PFSK-1 (cell line): ENCODE results near the gene DCAF10.

Experiments
- FOXP2 ChIP-seq: optimal IDR thresholded peaks from 2 replicates; pipeline ENCODE3; 2011; ENCODE audit warnings: borderline replicate concordance, control low read depth, inconsistent platforms; ENCODE audit not compliant: insufficient read depth; ENCODE audit errors: extremely low read length, extremely low read depth
- POLR2AphosphoS5 ChIP-seq: IDR thresholded peaks from 2 replicates; pipeline ENCODE4 v1.6.1; 2012; ENCODE audit warnings: low read depth, mild to moderate bottlenecking, control low read depth, low read length, moderate library complexity
- SIN3A ChIP-seq: IDR thresholded peaks from 2 replicates; pipeline ENCODE4 v1.6.1; 2012; ENCODE audit warnings: mild to moderate bottlenecking, low read length, moderate library complexity, borderline replicate concordance; ENCODE audit not compliant: insufficient read depth
- TAF1 ChIP-seq: IDR thresholded peaks from 2 replicates; pipeline ENCODE4 v1.6.1; 2012; ENCODE audit warnings: low read length, control low read depth, borderline replicate concordance; ENCODE audit not compliant: insufficient read depth
- TF ChIP-seq, protein P1 (sequence below), 2 experiments: IDR thresholded peaks; 2 replicates each; pipeline versions ENCODE4 v1.6.1 to v1.8.0; 2011 to 2012; ENCODE audit warnings: low read depth in 2 of 2, low read length in 2 of 2, control low read depth in 1 of 2, inconsistent platforms in 1 of 2, mild to moderate bottlenecking in 1 of 2, moderate library complexity in 1 of 2; ENCODE audit not compliant: insufficient read depth in 1 of 2

DCAF10 gene

DNA sequence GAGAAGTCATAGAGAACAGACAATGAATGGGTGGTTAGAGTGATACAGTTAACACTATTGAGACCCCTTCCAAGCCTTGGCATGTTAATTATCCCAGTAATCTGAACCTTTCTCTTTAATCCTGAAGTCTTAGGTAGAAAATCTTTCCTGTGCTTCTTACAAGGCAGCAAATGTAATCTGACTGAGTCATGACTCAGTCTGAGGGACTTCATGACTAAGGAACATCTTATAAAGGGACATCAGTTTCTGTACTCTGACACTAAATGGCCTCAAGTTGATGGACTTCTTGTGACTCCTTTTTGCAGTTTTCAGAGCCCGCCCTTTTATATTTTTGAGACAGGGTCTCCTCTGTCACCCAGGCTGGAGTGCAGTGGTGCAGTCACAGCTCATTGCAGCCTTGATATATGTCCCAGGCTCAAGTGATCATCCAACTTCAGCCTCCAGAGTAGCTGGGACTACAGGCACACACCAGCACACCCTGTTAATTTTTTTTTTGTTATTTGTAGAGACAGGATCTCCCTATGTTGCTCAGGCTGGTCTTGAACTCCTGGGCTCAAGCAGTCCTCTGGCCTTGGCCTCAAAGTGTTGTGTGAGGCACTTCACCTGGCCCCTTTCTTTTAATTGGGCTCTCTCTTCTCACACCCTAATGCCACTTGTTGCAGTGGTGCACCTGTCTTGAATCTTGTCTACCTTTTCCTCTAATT is 25.2 kb upstream of the DCAF10 start:
- TF ChIP-seq TAF1 (no peak), SIN3A (no peak), POLR2AphosphoS5 (0 out of 2 replicates have a peak, but pooled peaks have one; percentile 7)

DNA sequence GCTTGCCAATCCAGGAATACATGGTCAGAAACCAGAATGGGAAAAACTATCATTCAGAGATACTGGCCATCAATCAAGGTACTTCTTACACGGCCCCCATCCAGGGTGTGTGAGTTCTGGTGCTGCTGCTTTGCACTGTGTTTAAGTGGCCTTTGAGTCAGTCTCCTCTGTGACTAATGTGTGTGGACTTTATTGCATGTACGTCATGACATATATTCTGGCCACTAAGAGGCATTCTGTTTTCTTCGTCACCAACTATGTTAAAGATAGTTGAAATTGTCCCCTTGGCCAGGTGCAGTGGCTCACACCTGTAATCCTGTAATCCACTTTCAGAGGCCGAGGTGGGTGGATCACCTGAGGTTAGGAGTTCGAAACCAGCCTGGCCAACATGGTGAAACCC is 24.3 kb upstream of the DCAF10 start:
- TF ChIP-seq FOXP2 (no peak), POLR2AphosphoS5 (no peak), TAF1 (no peak), SIN3A (no peak)
- TF ChIP-seq, protein P1, sequence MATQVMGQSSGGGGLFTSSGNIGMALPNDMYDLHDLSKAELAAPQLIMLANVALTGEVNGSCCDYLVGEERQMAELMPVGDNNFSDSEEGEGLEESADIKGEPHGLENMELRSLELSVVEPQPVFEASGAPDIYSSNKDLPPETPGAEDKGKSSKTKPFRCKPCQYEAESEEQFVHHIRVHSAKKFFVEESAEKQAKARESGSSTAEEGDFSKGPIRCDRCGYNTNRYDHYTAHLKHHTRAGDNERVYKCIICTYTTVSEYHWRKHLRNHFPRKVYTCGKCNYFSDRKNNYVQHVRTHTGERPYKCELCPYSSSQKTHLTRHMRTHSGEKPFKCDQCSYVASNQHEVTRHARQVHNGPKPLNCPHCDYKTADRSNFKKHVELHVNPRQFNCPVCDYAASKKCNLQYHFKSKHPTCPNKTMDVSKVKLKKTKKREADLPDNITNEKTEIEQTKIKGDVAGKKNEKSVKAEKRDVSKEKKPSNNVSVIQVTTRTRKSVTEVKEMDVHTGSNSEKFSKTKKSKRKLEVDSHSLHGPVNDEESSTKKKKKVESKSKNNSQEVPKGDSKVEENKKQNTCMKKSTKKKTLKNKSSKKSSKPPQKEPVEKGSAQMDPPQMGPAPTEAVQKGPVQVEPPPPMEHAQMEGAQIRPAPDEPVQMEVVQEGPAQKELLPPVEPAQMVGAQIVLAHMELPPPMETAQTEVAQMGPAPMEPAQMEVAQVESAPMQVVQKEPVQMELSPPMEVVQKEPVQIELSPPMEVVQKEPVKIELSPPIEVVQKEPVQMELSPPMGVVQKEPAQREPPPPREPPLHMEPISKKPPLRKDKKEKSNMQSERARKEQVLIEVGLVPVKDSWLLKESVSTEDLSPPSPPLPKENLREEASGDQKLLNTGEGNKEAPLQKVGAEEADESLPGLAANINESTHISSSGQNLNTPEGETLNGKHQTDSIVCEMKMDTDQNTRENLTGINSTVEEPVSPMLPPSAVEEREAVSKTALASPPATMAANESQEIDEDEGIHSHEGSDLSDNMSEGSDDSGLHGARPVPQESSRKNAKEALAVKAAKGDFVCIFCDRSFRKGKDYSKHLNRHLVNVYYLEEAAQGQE (IDR thresholded peaks at IDR 0.05; ENCODE audit: insufficient read depth in 1 of 2, low read depth in 2 of 2, low read length in 2 of 2) = no peak

DNA sequence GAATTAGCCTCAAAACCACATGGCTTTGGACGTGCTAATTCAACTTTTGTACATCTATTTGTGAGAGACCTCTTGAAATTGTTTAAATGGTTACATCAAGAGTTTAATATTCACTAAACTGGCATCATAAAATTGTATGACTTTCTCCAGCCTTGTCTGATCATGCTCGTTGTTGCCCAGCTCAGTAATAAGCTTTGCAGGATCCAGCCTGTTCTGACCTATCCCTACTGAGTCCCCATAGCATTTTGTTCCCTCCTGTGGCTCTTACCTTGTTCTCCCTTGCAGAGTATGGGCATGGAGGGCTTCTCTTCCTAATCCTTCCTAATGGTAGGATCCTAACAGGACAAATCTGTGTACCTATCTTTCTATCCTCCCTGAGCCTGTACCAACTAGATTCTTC is 22.1 kb upstream of the DCAF10 start:
- TF ChIP-seq, protein P1 (IDR thresholded peaks at IDR 0.05; ENCODE audit: insufficient read depth in 1 of 2, low read depth in 2 of 2, low read length in 2 of 2) = no peak
- TF ChIP-seq SIN3A (no peak), POLR2AphosphoS5 (no peak), FOXP2 (no peak), TAF1 (no peak)

DNA sequence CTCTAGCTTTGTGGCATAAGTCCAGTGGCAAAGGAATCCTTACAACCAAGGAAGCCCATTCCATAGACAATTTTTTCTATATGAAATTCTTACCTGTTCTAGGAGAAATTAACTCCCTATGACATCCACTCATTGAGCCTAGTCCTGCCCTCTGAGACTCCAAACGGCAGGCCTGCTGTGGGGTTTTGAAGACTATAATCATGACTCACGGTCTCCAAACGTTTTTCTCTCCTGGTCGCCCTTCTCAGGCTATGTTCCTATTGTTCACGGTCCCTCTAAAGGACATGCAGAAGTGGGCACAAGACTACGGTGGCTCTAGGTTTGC is 16.3 kb upstream of the DCAF10 start:
- no peak for TF ChIP-seq POLR2AphosphoS5
- TF ChIP-seq SIN3A = no peak
- no peak for TF ChIP-seq FOXP2
- TF ChIP-seq TAF1 = no peak
- TF ChIP-seq, protein P1 (IDR thresholded peaks at IDR 0.05; ENCODE audit: insufficient read depth in 1 of 2, low read depth in 2 of 2, low read length in 2 of 2) = no peak

DNA sequence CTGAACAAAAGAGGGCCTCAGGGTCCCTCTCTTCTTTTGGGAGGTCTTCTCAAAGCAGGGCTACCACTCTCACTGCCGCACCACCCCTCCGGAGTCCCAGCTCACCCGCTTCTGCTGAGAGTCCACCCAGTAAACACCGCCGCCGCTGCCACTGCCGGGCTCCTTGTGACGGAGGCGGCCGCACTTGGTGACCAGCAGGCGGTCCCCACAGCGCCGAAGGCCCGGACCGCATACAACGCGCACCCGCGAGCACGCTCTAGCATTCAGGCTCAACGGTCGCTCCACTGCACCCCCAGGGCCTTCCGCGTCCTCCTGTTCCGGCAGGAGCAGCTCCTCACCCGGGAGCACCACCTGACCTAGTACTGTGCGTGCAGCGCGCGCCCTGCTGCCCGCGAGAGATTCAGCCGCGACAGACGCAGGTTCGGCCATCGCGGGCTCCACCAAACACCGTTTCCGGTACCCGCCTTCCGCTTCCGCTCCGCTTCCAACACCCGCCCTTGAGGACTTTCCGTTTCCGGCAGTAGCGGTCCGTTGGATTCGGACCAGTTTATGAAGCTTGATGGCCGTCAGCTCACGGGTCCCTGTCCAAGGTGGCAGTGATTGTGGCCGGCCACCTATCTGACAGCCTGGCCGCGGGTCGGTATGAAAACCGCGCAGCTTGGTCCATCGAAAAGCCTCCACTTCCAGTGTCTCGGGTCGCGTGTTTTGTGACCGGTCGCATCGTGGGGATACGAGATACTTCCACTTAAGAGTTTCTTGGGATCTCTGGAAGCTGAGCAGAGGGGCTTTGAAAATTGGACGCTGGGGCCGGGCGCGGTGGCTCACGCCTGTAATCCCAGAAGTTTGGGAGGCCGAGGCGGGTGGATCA is 15.7 kb upstream of the DCAF10 start, which contains the start of gene EXOSC3:
Gene EXOSC3 (minus strand): TSS at position 449 of the 868 bp plus-strand sequence. CDS start 20 bp downstream, at position 429.
- peak; percentile 88 for TF ChIP-seq TAF1
- TF ChIP-seq FOXP2 = peak; percentile 43
- TF ChIP-seq, protein P1 (IDR thresholded peaks at IDR 0.05; ENCODE audit: insufficient read depth in 1 of 2, low read depth in 2 of 2, low read length in 2 of 2) = peak; percentile 90 to 92
- peak; percentile 77 for TF ChIP-seq POLR2AphosphoS5
- TF ChIP-seq SIN3A = no peak
